Measurements from ENCODE around the gene MOB3C.

DNA sequence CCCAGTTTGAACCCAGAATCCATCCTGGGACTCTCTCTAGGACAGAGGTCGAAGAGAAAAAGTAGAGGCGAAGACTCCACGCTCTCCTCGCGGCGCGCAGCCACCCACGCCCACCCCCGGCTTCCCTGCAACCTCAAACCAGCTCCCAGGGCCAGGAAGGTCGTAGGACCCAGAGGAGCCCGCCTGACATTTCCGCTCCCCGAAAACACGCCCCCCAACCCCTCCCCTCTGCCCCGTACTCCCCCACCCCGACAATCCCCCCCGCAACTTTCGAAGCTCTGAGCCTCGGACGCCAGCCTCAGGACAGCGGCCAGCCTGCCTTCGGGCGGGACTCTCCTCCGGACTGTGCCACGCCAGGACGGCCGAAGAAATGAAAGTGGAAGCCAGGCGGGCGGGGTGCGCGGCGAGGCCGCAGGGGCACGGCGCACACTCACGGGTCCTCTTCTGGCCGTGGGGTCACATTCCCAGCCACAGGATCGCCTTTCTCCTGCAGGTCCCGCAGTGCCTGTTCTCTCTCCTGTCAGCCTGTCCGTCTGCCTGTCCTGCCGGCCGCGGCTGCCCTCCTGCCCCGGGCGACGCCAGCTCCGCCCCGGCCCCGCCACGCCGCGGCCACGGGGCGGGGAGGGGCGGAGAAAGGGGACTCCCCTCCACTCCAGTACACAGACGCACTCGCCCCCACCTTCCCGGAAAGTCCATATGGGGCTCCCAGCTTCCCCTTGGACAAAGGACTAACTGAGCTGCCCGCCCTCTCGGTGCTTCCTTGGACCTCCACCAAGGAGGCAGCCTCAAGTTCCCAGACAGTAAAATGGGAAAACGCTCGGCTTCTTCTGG lies at the start of gene MOB3C:
- TF ChIP-seq, protein P1, sequence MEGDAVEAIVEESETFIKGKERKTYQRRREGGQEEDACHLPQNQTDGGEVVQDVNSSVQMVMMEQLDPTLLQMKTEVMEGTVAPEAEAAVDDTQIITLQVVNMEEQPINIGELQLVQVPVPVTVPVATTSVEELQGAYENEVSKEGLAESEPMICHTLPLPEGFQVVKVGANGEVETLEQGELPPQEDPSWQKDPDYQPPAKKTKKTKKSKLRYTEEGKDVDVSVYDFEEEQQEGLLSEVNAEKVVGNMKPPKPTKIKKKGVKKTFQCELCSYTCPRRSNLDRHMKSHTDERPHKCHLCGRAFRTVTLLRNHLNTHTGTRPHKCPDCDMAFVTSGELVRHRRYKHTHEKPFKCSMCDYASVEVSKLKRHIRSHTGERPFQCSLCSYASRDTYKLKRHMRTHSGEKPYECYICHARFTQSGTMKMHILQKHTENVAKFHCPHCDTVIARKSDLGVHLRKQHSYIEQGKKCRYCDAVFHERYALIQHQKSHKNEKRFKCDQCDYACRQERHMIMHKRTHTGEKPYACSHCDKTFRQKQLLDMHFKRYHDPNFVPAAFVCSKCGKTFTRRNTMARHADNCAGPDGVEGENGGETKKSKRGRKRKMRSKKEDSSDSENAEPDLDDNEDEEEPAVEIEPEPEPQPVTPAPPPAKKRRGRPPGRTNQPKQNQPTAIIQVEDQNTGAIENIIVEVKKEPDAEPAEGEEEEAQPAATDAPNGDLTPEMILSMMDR (IDR thresholded peaks at IDR 0.05): no peak
- TF ChIP-seq POLR2A (IDR thresholded peaks at IDR 0.05): peak; percentile 80 to 94

Data from heart left ventricle (tissue), 13 donors.